ENCODE data around the gene EDEM3.

The EDEM3 gene

DNA sequence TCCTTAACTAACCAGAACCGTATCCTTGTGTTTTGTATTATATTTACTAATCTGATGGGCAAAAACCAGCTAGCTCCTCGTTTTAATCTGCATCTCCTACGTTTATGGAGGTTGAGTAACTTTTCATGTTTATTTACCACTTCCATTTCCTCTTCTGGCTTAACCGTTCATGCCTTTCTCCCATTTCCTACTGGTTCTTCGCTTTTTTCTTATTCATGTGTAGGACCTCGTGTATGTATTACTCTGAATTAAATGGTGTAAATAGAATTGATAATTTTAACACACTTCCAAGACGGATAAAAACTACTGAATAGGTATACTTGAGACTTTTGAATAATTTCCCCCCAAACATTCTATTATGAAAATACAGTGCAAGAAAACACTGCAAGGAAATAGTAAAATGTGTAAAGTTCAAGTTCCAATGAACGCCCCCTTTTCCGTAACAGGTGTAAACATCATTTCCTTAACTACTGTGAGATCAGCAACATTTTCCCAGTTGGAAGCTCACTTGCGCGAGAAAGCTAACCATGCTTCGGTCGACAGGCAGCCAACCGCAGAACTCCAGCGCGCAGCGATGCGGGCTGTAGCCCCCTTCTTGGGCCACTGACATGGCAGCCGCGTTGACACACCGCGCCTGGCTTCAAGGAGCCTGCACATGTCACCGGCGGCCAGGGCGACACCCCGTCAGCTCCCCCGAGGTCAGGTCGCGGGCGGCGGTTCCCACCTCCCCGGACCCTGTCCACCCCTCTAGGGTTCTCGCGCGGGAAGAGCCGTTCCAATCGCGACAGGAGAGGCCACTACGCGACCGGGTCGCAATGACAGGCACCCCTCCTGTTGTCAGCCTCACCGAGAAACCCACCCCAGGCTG, 816 bp downstream of the EDEM3 start:
- peak overlapping the region; percentile 70 for H3K4me3 ChIP-seq (ENCODE audit: extremely low read depth, insufficient read depth, low read length, poor library complexity, severe bottlenecking)
- no peaks in the 10 kb centered on the region for H3K9me3 ChIP-seq (ENCODE audit: control insufficient read depth, low read length)
- no peaks in the 10 kb centered on the region for H3K36me3 ChIP-seq (ENCODE audit: control insufficient read depth, insufficient read depth, low read length)
- 1 to 6% methylated on average over 27 to 28 of the region's 43 CpGs for WGBS, 2 experiments (ENCODE audit: insufficient coverage in 2 of 2)
- H3K4me1 ChIP-seq (ENCODE audit: control insufficient read depth, insufficient read depth, low read length, poor library complexity, severe bottlenecking) = no peaks in the 10 kb centered on the region
- H3K27ac ChIP-seq (ENCODE audit: low read depth, low read length, severe bottlenecking) = peak overlapping the region; percentile 82

DNA sequence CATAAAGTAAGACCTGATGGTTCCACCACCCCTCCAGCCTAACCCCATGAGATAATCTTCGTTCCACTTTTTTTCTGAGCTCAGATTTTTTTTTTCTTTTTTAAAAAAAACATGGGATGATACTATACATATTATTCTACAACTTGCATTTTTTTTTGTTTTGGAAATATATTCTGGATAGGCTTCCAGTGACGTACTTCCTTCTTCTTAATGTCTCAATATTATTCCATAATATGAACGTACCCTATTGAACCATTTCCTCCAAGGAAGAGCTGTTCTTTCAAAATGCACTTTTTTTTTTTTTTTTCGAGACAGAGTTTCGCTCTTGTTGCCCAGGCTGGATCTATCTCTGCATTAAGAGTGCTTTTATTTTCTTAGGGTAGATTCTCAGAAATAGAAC, 1.5 kb downstream of the EDEM3 start:
- Histone ChIP-seq H3K27ac (ENCODE audit: low read depth, low read length, severe bottlenecking) (no peak overlapping the region), H3K4me3 (ENCODE audit: extremely low read depth, insufficient read depth, low read length, poor library complexity, severe bottlenecking) (peak overlapping the region; percentile 70), H3K36me3 (ENCODE audit: control insufficient read depth, insufficient read depth, low read length) (no peaks in the 10 kb centered on the region), H3K9me3 (ENCODE audit: control insufficient read depth, low read length) (no peaks in the 10 kb centered on the region), H3K4me1 (ENCODE audit: control insufficient read depth, insufficient read depth, low read length, poor library complexity, severe bottlenecking) (no peaks in the 10 kb centered on the region)
- WGBS, 2 experiments (ENCODE audit: insufficient coverage in 2 of 2) = 80 to 88% methylated on average over 2 of the region's 5 CpGs

- Histone ChIP-seq H3K36me3 (ENCODE audit: control insufficient read depth, insufficient read depth, low read length) (no peaks in the 10 kb centered on the region), H3K4me3 (ENCODE audit: extremely low read depth, insufficient read depth, low read length, poor library complexity, severe bottlenecking) (no peak overlapping the region), H3K9me3 (ENCODE audit: control insufficient read depth, low read length) (no peaks in the 10 kb centered on the region), H3K27ac (ENCODE audit: low read depth, low read length, severe bottlenecking) (no peak overlapping the region), H3K4me1 (ENCODE audit: control insufficient read depth, insufficient read depth, low read length, poor library complexity, severe bottlenecking) (no peaks in the 10 kb centered on the region)
- 89 to 100% methylated on average over 1 of the region's 2 CpGs for WGBS, 2 experiments (ENCODE audit: insufficient coverage in 2 of 2)
Measured at GRCh38 chr1:184752656-184753055, 2.0 kb downstream of the EDEM3 start.

DNA sequence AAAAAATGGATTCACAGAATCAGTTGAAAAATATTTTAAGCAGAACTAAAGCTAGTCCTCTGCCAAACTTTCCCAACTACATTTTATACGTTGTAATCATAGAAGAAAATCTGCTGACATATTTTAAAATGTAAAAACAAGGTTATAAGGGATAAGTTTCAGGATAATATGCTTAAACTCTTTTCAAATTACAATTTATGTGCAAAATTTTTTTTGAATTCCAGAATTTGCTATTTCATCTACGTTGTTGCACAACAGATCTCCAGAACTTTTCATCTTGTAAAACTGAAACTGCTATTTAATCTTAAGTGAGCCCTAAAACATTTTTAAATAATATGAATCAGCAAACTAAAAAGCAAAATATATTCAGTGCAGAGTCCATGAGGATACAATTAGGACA, 5.9 kb downstream of the EDEM3 start:
- no CpG with 5 or more reads among the region's 2 CpGs for WGBS, 2 experiments (ENCODE audit: insufficient coverage in 2 of 2)

DNA sequence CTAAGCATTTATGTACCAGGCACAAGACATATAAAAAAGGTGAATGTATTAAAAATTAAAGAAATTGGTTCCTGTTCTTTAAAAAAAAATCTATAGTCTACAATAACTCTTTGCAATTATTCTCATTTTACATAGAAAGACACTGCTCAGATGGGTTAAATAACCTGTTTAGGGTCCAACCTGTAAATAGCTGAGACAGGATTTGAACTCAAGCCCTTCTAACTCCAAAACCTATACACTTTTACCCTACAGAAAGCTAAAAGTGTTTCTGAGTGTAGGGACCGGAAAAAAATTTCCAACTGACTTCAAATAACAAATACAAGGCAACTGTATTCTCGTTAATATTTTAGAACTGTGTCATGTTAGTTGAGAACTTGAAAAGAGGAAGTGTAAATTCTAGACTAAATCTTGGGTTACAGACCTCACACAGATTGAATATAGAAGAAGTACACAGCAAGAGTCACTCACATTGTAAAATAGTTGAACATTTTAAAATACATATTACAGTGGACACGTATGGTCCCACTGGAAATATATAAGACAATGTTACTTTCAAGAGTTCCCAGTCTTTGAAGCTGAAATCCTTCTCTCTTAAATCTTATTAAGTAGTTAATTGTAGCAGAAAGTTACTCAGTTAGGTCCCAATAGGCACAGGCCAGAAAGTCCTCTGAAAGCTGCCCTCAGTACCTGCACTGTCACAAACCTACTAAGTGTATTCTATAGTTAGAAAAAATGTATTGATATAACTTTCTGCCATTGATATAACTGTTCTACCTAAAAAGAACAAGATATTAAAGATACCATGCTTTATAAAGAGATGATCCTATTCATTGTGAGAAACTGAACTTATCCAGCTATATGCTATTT, 7.3 kb downstream of the EDEM3 start:
- H3K4me1 ChIP-seq (ENCODE audit: control insufficient read depth, insufficient read depth, low read length, poor library complexity, severe bottlenecking) = peaks cover 9% of the 10 kb centered on the region
- WGBS, 2 experiments (ENCODE audit: insufficient coverage in 2 of 2) = no CpG with 5 or more reads among the region's 3 CpGs

More for the DNA sequence above, 5.9 kb downstream of the EDEM3 start:
- peaks cover 9% of the 10 kb centered on the region for H3K4me1 ChIP-seq (ENCODE audit: control insufficient read depth, insufficient read depth, low read length, poor library complexity, severe bottlenecking)
- no peaks in the 10 kb centered on the region for H3K36me3 ChIP-seq (ENCODE audit: control insufficient read depth, insufficient read depth, low read length)
- H3K27ac ChIP-seq (ENCODE audit: low read depth, low read length, severe bottlenecking) = no peak overlapping the region
- H3K4me3 ChIP-seq (ENCODE audit: extremely low read depth, insufficient read depth, low read length, poor library complexity, severe bottlenecking) = no peak overlapping the region
- H3K9me3 ChIP-seq (ENCODE audit: control insufficient read depth, low read length) = no peaks in the 10 kb centered on the region

DNA sequence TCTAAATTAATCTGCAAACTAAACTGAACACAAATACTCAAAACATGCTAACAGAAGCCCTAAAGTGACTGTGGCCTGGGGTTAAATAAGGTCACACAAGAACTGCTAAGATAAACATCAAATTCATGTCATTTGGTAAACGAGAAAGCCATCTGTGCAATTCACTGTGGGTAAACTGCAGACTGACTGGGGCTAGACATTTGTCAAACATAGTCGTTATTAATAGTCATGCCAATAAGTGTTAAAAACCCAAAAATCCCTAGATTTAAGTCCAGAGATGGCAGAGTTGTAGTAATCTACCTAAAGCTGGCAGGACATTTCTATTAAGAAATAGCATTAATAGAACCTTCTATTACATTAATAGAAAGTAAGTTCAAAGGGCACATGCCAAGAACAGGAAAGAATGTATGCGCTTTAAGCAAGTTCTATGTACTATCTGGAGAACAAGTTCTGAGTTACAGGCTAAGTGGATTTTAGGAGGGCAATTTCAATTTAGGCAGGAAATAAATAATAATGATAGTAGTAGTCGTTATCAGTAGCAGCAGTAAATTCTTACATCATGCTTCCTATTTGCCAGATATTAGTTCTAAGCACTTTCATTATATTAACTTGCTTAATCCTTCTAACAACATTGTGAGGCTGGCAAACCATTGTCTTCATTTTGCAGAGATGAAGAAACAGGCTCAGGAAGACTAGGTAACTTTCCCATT, 8.6 kb downstream of the EDEM3 start:
- 90 to 100% methylated on average over 1 to 3 of the region's 4 CpGs for WGBS, 2 experiments (ENCODE audit: insufficient coverage in 2 of 2)
- Histone ChIP-seq H3K4me3 (ENCODE audit: extremely low read depth, insufficient read depth, low read length, poor library complexity, severe bottlenecking) (no peak overlapping the region), H3K9me3 (ENCODE audit: control insufficient read depth, low read length) (no peaks in the 10 kb centered on the region), H3K27ac (ENCODE audit: low read depth, low read length, severe bottlenecking) (peak overlapping the region; percentile 37), H3K36me3 (ENCODE audit: control insufficient read depth, insufficient read depth, low read length) (no peaks in the 10 kb centered on the region), H3K4me1 (ENCODE audit: control insufficient read depth, insufficient read depth, low read length, poor library complexity, severe bottlenecking) (peaks cover 9% of the 10 kb centered on the region)

More for the DNA sequence above, 7.3 kb downstream of the EDEM3 start:
- H3K4me3 ChIP-seq (ENCODE audit: extremely low read depth, insufficient read depth, low read length, poor library complexity, severe bottlenecking) = no peak overlapping the region
- no peaks in the 10 kb centered on the region for H3K36me3 ChIP-seq (ENCODE audit: control insufficient read depth, insufficient read depth, low read length)
- H3K27ac ChIP-seq (ENCODE audit: low read depth, low read length, severe bottlenecking) = no peak overlapping the region
- no peaks in the 10 kb centered on the region for H3K9me3 ChIP-seq (ENCODE audit: control insufficient read depth, low read length)

DNA sequence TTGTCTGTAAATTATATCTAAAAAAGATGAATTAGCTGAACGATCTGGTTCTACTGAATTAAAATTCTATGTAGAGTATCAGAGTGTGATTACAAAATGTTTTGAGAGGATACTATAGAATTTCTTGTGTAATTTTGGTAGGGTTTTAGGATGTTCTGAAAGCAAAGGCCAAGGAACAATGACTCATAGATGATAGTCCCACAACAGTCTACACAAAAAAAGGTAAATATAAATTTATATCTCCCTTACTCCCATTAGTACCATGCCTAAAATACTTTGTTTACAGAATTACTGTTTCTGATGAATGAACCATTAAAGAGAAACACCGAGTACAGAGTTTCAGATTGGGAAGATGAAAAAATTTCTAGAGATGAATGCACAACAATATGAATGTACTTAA, 9.5 kb downstream of the EDEM3 start:
- Histone ChIP-seq H3K4me1 (ENCODE audit: control insufficient read depth, insufficient read depth, low read length, poor library complexity, severe bottlenecking) (peaks cover 9% of the 10 kb centered on the region), H3K4me3 (ENCODE audit: extremely low read depth, insufficient read depth, low read length, poor library complexity, severe bottlenecking) (no peak overlapping the region), H3K36me3 (ENCODE audit: control insufficient read depth, insufficient read depth, low read length) (no peaks in the 10 kb centered on the region), H3K27ac (ENCODE audit: low read depth, low read length, severe bottlenecking) (no peak overlapping the region), H3K9me3 (ENCODE audit: control insufficient read depth, low read length) (no peaks in the 10 kb centered on the region)
- 100% methylated on average over 1 of the region's 2 CpGs; no CpG with 5 or more reads in 1 of the 2 experiments for WGBS, 2 experiments (ENCODE audit: insufficient coverage in 2 of 2)

GRCh38 chr1:184743062-184743756, 11.4 kb downstream of the EDEM3 start:
- Histone ChIP-seq H3K4me1 (ENCODE audit: control insufficient read depth, insufficient read depth, low read length, poor library complexity, severe bottlenecking) (peaks cover 9% of the 10 kb centered on the region), H3K9me3 (ENCODE audit: control insufficient read depth, low read length) (no peaks in the 10 kb centered on the region), H3K4me3 (ENCODE audit: extremely low read depth, insufficient read depth, low read length, poor library complexity, severe bottlenecking) (no peak overlapping the region), H3K36me3 (ENCODE audit: control insufficient read depth, insufficient read depth, low read length) (no peaks in the 10 kb centered on the region), H3K27ac (ENCODE audit: low read depth, low read length, severe bottlenecking) (no peak overlapping the region)
- 83 to 100% methylated on average over 1 of the region's 2 CpGs for WGBS, 2 experiments (ENCODE audit: insufficient coverage in 2 of 2)

- 86 to 93% methylated on average over 2 to 4 of the region's 4 CpGs for whole genome bisulfite sequencing, 2 experiments (ENCODE audit: insufficient coverage in 2 of 2)
- no peak overlapping the region for H3K27ac ChIP-seq (ENCODE audit: low read depth, low read length, severe bottlenecking)
- no peaks in the 10 kb centered on the region for H3K9me3 ChIP-seq (ENCODE audit: control insufficient read depth, low read length)
- no peak overlapping the region for H3K4me3 ChIP-seq (ENCODE audit: extremely low read depth, insufficient read depth, low read length, poor library complexity, severe bottlenecking)
- no peaks in the 10 kb centered on the region for H3K4me1 ChIP-seq (ENCODE audit: control insufficient read depth, insufficient read depth, low read length, poor library complexity, severe bottlenecking)
- peaks cover 10% of the 10 kb centered on the region for H3K36me3 ChIP-seq (ENCODE audit: control insufficient read depth, insufficient read depth, low read length)
Measured at GRCh38 chr1:184740344-184740743, 14.3 kb downstream of the EDEM3 start.

DNA sequence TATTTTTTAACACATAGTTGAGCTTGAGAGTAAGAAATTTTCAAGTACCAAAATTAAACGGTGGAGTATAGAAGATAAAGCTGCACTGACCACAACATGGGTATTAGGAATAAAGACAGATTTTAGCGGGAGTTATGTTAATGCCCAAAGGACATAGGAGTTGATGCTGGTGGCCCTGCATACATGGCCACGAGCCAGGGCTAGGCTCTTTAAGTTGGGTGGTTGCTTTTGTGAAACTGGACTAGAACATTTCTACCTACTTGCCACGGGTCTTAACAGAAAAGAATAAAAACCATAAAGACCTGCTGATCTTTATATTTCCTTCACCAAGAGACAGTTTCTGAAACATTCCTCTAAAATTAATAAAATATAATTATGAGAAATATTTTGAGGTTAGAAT, 14.9 kb downstream of the EDEM3 start:
- Histone ChIP-seq H3K36me3 (ENCODE audit: control insufficient read depth, insufficient read depth, low read length) (peaks cover 10% of the 10 kb centered on the region), H3K4me1 (ENCODE audit: control insufficient read depth, insufficient read depth, low read length, poor library complexity, severe bottlenecking) (no peaks in the 10 kb centered on the region), H3K27ac (ENCODE audit: low read depth, low read length, severe bottlenecking) (no peak overlapping the region), H3K9me3 (ENCODE audit: control insufficient read depth, low read length) (no peaks in the 10 kb centered on the region), H3K4me3 (ENCODE audit: extremely low read depth, insufficient read depth, low read length, poor library complexity, severe bottlenecking) (no peak overlapping the region)
- 95 to 100% methylated on average over 2 of the region's 4 CpGs for WGBS, 2 experiments (ENCODE audit: insufficient coverage in 2 of 2)
